Measurements from ENCODE around the gene ZSCAN5B. TPM values are rescaled to one million over a fixed set of nuclear protein-coding genes. Genes with fewer than 3 reads are reported as not detected.

ZSCAN5B gene
- total RNA-seq, 2 experiments from 2014 or later = not detected

GRCh38 chr19:56140583-56141416 is 56.8 kb downstream of the ZSCAN5B start, which contains the start of gene ZNF444:
TSS of gene ZNF444 (plus strand) at chr19:56141287. CDS start at chr19:56146912, 5,625 bp downstream.
- no peaks in the 10 kb centered on the region for H3K9me3 Mint-ChIP-seq
- CTCF ChIA-PET = interaction anchor here (1.0 to 2.2 kb wide), 2 partner anchors 18 to 112 kb away, joined by 4 to 6 read pairs; no protein-coding TSS in a partner anchor
- intact Hi-C loops (cut with micrococcal nuclease) = loop anchor here (2.0 kb wide), 1 partner anchor 20 kb away; the partner anchor contains the start of gene ZNF787

GRCh38 chr19:56139847-56140582 is 57.6 kb downstream of the ZSCAN5B start:
- ChIA-PET CTCF (interaction anchor here (1.4 to 2.2 kb wide), 2 partner anchors 17 to 35 kb away, joined by 3 to 6 read pairs; no protein-coding TSS in a partner anchor), POLR2A (interaction anchor here (0.7 to 2.2 kb wide), 2 partner anchors 15 to 18 kb away, joined by 3 to 9 read pairs; no protein-coding TSS in a partner anchor)
- Mint-ChIP-seq H3K9me3 (no peaks in the 10 kb centered on the region), H3K4me3 (peak overlapping the region; percentile 78), H3K4me1 (ENCODE audit: low read depth) (peaks cover 34% of the 10 kb centered on the region), H3K36me3 (ENCODE audit: low read depth) (peaks cover 1% of the 10 kb centered on the region), H3K27me3 (no peaks in the 10 kb centered on the region), H3K27ac (peak overlapping the region; percentile 95)
- peak; percentile 43 for DNase-seq
- TF ChIP-seq CTCF (IDR thresholded peaks at IDR 0.05) = no peak
- no peak for ATAC-seq
- intact Hi-C loops (cut with micrococcal nuclease) = loop anchor here (2.0 kb wide), 1 partner anchor 19 kb away; the partner anchor contains the start of gene ZNF787

More at GRCh38 chr19:56140583-56141416, 56.8 kb downstream of the ZSCAN5B start, which contains the start of gene ZNF444:
- ATAC-seq (peak; percentile 92), DNase-seq (peak; percentile 99)
- Mint-ChIP-seq H3K4me1 (ENCODE audit: low read depth) (peaks cover 34% of the 10 kb centered on the region), H3K4me3 (peak within 1 kb of the TSS; percentile 78), H3K27me3 (no peaks in the 10 kb centered on the region), H3K27ac (peak within 1 kb of the TSS; percentile 95), H3K36me3 (ENCODE audit: low read depth) (peaks cover 1% of the 10 kb centered on the region)
- POLR2A ChIA-PET = interaction anchor here (1.4 to 2.2 kb wide), 2 partner anchors 9 to 18 kb away, joined by 3 to 9 read pairs; no protein-coding TSS in a partner anchor
- TF ChIP-seq CTCF (IDR thresholded peaks at IDR 0.05) = no peak

Other genes starting within 250 kb of the ZSCAN5B start
- not detected for gene NLRP8, start 250.0 kb downstream of the ZSCAN5B start, total RNA-seq
- not detected for gene NLRP5, start 211.0 kb downstream of the ZSCAN5B start, total RNA-seq
- 10 to 100 TPM; 24.2 to 25.8 TPM for gene ZNF787, start 76.5 kb downstream of the ZSCAN5B start, total RNA-seq
- 10 to 100 TPM; 25.3 to 35.2 TPM for gene ZNF444, start 56.5 kb downstream of the ZSCAN5B start, total RNA-seq
- gene GALP, start 21.8 kb downstream of the ZSCAN5B start, total RNA-seq = not detected
- gene ZSCAN5C, start 4.5 kb upstream of the ZSCAN5B start, total RNA-seq = not detected
- 1 to 10 TPM in 1 of 2 experiments, not detected in 1; 1.3 TPM for gene EDDM13, start 75.0 kb upstream of the ZSCAN5B start, total RNA-seq
- gene ZSCAN5A, start 117.1 kb upstream of the ZSCAN5B start, total RNA-seq = 1 to 10 TPM; 7.7 to 9.0 TPM
- 1 to 10 TPM; 2.0 to 2.4 TPM for gene ZNF582, start 195.8 kb upstream of the ZSCAN5B start, total RNA-seq
- 1 to 10 TPM; 1.6 to 1.9 TPM for gene ZNF583, start 206.5 kb upstream of the ZSCAN5B start, total RNA-seq

Data from activated CD8-positive, alpha-beta T cell treated with anti-CD3 and anti-CD28 coated beads for 36 hours (primary cell).